Measurements from ENCODE around the gene NR1H3.
A peak's percentile ranks its signal among the peaks of the same experiment; 100 is the strongest.
"Not testable (repeated sequence)": the region's sequence is repeated elsewhere in the genome, so short reads cannot be mapped to it uniquely, and the experiment has no call there.

NR1H3 gene

DNA sequence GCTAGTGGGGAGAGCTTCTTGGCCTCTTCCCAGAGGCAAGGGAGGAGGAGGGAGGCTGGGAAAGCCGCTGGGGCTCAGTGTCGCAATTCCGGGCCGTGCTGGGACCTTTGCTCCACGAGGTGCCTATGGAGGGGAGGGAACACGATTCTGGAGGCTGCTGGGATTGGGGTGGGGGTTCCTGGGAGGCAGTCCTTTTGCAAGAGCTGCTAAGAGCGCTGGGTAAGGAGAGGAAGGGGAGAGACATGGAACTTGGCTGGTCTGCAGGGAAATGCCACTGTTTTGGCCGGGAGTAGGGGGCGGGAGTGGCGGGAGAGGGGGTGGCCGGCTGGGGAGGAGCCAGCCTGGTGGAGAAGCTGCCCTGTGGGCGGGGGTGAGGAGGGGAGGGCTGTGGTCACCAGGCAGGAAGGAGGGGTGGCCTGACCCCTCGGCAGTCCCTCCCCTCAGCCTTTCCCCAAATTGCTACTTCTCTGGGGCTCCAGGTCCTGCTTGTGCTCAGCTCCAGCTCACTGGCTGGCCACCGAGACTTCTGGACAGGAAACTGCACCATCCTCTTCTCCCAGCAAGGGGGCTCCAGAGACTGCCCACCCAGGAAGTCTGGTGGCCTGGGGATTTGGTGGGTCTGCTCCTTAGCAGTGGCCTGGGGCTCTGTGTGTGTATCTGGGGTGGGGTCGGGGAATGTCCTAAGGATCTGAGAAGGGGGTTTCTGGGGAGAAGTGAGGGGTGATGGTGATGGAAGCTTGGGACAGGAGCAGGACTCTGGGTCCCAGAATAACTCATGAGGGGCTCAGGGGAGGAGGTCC is at the start of gene NR1H3:
Gene NR1H3 (plus strand): TSS at position 480 of the 800 bp plus-strand sequence. CDS start 1,221 bp downstream, outside the sequence.
- no peak for DNase-seq

DNA sequence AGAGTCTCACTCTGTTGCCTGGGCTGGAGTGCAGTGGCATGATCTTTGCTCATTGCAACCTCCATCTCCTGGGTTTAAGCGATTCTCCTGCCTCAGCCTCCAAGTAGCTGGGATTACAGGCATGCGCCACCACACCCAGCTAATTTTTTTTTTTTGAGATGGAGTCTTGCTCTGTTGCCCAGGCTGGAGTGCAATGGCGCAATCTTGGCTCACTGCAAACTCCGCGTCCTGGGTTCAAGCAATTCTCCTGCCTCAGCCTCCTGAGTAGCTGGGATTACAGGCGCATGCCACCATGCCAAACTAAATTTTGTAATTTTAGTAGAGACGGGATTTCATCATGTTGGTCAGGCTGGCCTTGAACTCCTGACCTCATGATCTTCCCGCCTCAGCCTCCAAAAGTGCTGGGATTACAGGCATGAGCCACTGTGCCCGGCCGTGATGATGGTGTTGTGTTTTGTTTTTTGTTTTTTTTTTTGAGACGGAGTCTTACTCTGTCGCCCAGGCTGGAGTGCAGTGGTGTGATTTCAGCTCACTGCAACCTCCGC is 49.7 kb upstream of the NR1H3 start:
- not testable (repeated sequence) for DNase-seq

DNA sequence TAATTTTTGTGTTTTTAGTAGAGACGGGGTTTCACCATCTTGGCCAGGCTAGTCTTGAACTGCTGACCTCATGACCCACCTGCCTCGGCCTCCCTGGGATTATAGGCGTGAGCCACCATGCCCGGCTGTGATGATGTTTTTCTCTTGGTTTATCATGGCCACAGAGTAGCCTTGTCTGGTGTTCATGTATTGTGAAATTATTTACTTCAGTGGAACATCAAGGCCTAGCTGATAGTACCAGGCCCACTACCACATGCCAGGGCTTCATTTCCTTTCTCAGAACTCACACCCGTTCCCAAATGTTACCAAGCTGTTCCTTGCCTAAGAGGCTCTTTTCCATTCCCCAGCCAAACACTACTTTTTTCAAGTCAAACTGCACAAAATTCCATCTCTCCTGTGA is 49.2 kb upstream of the NR1H3 start:
- DNase-seq = no peak

DNA sequence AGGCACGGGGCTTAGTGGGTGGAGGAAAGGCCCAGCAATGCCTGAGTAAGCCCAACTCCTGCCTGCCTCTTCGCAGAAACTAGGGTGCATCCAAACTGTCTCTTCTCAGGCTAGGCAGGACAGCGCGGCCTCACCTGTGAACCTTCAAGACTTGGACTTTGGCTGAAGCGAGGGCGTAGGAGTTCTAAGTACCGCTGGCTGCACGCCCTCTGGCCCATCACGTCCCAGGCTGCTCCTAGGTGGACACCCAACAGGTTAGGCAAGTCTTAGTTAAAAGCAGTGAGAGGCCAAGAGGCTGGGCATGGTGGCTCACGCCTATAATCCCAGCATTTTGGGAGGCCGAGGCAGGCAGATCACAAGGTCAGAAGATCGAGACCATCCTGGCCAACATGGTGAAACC is 44.9 kb upstream of the NR1H3 start:
- no peak for DNase-seq

- DNase-seq = peak; percentile 26
Measured at GRCh38 chr11:47213950-47214565, 43.7 kb upstream of the NR1H3 start.

DNA sequence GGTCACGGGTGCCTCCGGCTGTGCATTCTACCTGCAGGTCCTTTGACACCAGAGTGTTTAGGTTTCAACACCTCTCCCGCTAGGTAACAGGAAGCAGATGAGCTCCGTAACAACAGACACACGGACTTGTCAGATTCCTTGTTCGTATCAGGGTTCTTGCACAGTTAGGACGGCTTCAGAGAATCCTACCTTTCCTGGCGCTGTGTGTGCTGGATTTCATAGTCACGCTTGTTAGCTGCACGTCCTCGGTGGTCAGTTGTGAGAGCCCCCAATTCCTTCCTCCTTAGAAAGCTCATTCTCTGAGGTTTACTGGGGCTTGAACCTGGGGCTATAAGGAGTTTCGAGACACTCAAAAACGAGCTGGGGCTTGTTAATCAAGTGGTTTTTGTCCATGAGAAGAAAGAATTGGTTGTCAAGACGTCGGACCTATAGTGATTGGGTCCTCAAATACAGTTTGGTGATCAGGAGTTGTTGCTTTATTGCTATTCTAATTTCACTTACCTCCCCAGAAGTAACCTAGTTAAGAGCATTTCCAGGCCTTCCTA is 42.4 kb upstream of the NR1H3 start:
- DNase-seq = no peak

DNA sequence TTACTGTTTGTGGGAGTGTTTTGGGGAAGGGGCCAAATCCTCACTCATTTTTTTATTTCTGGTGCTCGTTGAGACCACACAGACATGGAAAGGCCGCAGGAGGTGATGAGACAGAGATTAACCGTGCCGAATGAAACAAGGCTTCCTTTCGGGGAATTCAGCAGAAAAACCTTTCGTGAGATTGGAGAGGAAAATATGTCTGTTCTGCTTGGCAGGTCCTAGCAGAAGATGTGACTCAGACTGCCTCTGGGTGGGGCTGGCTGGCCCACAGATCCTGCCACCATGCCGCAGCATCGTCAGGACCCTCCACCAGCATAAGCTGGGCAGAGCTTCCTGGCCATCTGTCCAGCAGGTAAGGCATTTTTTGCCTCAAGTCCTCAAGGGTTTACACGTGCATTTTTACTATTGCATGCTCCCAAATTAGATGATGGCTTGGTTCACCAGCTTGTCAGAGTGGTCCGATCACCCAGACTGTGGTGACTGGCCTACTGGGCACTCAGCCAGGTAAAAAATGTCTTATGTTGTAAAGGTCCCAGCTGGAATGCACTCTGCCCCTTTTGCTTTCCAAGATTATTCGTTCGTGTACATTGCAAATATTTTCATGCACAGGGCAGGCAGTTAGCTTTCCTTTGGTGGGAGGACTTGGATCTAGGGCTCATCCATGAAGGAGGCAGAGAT is 41.5 kb upstream of the NR1H3 start:
- DNase-seq = no peak

- no peak for DNase-seq
Measured at GRCh38 chr11:47220401-47220821, 37.4 kb upstream of the NR1H3 start.

DNA sequence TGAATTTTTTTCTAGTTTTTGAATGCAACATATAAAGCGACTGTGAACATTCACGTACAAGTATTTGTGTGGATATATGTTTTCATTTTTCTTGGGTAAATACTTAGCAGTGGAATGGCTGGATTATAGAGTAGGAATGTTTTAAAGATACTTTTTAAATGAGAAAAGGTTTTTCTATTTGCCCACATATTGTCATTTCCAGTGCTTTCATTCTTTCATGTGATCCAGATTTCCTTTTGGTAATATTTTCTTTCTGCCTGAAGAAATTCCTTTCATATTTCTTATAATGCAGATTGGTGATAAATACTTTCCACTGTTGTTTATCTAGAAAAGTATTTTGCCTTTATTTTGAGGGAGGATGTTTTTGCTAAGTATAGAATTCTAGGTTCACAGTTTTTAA is 35.1 kb upstream of the NR1H3 start:
- no peak for DNase-seq

GRCh38 chr11:47225552-47226400 is 32.0 kb upstream of the NR1H3 start:
- no peak for DNase-seq

- DNase-seq = no peak
Measured at GRCh38 chr11:47229161-47229560, 28.6 kb upstream of the NR1H3 start.

DNA sequence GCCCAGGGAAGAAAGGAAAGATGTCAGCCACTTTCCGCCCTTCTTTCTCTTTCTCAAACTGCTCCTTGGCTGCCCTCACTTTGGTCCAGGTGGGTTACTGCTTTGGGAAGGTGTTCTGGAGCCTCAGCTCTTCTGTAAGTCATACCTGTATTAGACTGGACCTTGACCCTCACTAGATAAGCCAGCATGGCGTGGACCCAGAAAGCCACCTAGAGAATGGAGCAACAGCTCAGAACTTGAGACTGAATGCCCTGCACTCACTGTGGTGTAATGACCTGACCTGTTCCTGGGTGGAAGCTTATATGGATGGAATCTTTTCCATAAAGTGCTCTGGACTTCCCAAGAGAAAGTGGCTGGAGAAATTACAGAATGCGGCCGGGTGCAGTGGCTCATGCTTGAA is 24.7 kb upstream of the NR1H3 start:
- DNase-seq = no peak

- no peak for DNase-seq
Measured at GRCh38 chr11:47233989-47234668, 23.7 kb upstream of the NR1H3 start.

GRCh38 chr11:47234669-47235100 is 23.1 kb upstream of the NR1H3 start:
- no peak for DNase-seq

DNA sequence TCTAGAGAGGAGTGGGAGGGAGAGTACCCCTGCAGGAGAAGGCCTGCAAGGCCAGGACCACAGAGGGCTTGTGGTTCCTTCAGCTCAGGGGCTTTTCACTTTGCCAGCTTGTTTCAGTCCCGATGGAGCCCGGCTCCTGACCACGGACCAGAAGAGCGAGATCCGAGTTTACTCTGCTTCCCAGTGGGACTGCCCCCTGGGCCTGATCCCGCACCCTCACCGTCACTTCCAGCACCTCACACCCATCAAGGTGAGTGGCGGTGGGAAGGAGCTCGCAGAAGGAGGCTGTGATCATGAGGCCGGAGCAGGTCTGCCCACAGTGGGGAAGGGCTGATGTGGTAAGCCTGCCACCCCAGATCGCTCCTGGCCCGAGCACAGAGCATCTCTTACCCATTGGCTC is 22.6 kb upstream of the NR1H3 start:
- DNase-seq = no peak

GRCh38 chr11:47236482-47236881 is 21.3 kb upstream of the NR1H3 start:
- DNase-seq = peak; percentile 1

GRCh38 chr11:47239852-47240251 is 17.9 kb upstream of the NR1H3 start:
- no peak for DNase-seq

GRCh38 chr11:47241841-47242301 is 15.9 kb upstream of the NR1H3 start:
- no peak for DNase-seq

DNA sequence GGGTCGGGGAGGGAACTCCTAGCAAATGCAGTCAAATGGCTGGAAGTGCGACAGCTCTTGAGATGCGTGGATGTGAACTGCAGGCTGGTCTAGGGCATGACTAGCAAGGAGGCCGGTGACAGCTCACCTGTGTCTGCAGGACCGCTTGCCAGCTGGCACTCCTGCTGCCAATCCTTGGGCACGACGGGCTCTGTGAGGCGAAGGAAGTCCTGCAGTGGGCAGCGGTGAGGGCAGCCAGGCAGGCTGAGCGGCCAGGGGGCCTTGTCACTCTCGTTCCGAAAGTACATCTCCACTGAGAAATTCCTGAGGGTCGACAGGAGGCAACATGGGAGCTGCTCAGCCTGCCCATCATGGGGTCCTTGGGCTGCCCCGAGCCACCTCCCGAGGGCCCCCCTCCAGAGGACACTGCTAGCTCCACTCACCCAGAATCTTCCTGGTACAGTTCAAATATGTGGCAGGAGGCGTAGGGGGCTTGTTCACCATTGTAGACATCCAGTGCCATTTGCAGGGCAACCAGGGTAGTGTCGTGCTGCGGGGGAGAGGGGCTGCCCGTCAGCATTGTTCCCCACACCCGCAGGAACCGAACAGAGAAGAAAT is 15.1 kb upstream of the NR1H3 start:
- DNase-seq = no peak

GRCh38 chr11:47243454-47243853 is 14.3 kb upstream of the NR1H3 start:
- peak; percentile 19 for DNase-seq
